Psoas muscle (tissue), 8 donors: ENCODE data around the gene CRMP1. TPM values are rescaled to one million over a fixed set of nuclear protein-coding genes. Genes with fewer than 3 reads are reported as not detected.

Experiments used
- ATAC-seq, 4 donors: fragments of 200-7000 bp; cut with Tn5 transposase; one replicate each; pipeline ENCODE4 v1.9.1; 2020; ENCODE audit warnings: moderate library complexity in 3 of 4, mild to moderate bottlenecking in 2 of 4
- DNase-seq, 2 donors: peaks; one replicate each; pipeline ENCODE4 v3.0.0-alpha.2; 2020
- H3K27ac ChIP-seq: fragments of 200-600 bp; one replicate; pipeline ENCODE4 v1.8.0; 2022
- H3K27me3 ChIP-seq, 3 donors: fragments of 200-600 bp in 1 of 3; one replicate each; pipeline versions ENCODE4 v1.6.1 to v1.8.0; 2013 to 2022; ENCODE audit warnings: low read length in 2 of 3, mild to moderate bottlenecking in 2 of 3, moderate library complexity in 1 of 3; ENCODE audit not compliant: insufficient read depth in 3 of 3
- H3K36me3 ChIP-seq, 2 donors: fragments of 200-600 bp in 1 of 2; one replicate each; pipeline versions ENCODE4 v1.6.1 to v1.8.0; 2013 to 2022; ENCODE audit warnings: low read depth in 1 of 2, mild to moderate bottlenecking in 1 of 2, moderate library complexity in 1 of 2; ENCODE audit not compliant: insufficient read depth in 1 of 2
- H3K4me1 ChIP-seq: fragments of 200-600 bp; one replicate; pipeline ENCODE4 v1.8.0; 2022
- H3K4me3 ChIP-seq: fragments of 200-600 bp; one replicate; pipeline ENCODE4 v1.8.0; 2022; ENCODE audit warnings: mild to moderate bottlenecking
- H3K9me3 ChIP-seq: fragments of 200-600 bp; one replicate; pipeline ENCODE4 v1.8.0; 2022
- CTCF ChIP-seq: fragments of 200-600 bp; IDR thresholded peaks from one replicate; pipeline ENCODE4 v1.8.0; 2022; ENCODE audit warnings: antibody characterized with exemption
- WGBS, 3 donors: extraction: QIAGEN DNeasy Blood & Tissue Kit; methylation state at CpG; one replicate each; pipeline versions ENCODE4 v1.1.6 to v1.1.7; 2013; 5-methylcytosine and 5-hydroxymethylcytosine counted together
- intact Hi-C, 2 donors: fragments of 100-400 bp; cut with DNase I; formaldehyde crosslinking; loops; one replicate each; pipeline versions ENCODE4 v1.11.0 to v1.14.2; 2022
- polyA plus RNA-seq, 3 donors: library from polyadenylated mRNA; stranded (reverse); fragments of 200-250 nt; gene quantifications; one replicate each; pipeline ENCODE4 v1.2.3, GENCODE V29; 2013
- total RNA-seq, 4 donors: library from RNA; stranded (reverse); fragmentation: NEBNext Ultra II Directional in 2 of 4; extraction: Animal tissue kit (Norgen Biotek cat#: 25700) in 2 of 4; gene quantifications; one replicate each; pipeline versions ENCODE4 v1.2.1 to v1.2.4, GENCODE V29; 2021 to 2023
- donor health status: healthy with polysubstance abuse.
- donor health status: DM: no; HTN: no; CAD: no; lungs with moderate emphysema.
- donor health status: Bipolar disorder and iron deficiency.
- donor health status: healthy.
- donor health status: DM: yes; HTN: yes; CAD: no.
- donor health status: DM: no; HTN: no; CAD: no.
- donor health status: DM: no; HTN: no; CAD: no.
- donor health status: DM: yes; HTN: yes; CAD: no.

CRMP1 gene
- total and polyA plus RNA-seq, 7 donors = 0.10 to 0.89 (median 0.39) TPM

GRCh38 chr4:5800496-5800895, 92.4 kb downstream of the CRMP1 start:
- no peaks in the 10 kb centered on the region for H3K4me1 ChIP-seq
- no peak for TF ChIP-seq CTCF
- peaks cover 0 to 7% of the 10 kb centered on the region in 2 donors for H3K36me3 ChIP-seq
- DNase-seq (no peak), ATAC-seq (no peak)
- intact Hi-C loops = no loop called here
- no peaks in the 10 kb centered on the region for H3K9me3 ChIP-seq
- no peak overlapping the region for H3K4me3 ChIP-seq
- no peak overlapping the region for H3K27ac ChIP-seq
- no peaks in the 10 kb centered on the region for H3K27me3 ChIP-seq
- WGBS, 3 donors = 86 to 89% (median 88%) methylated on average over 8 to 10 of the region's 10 CpGs

DNA sequence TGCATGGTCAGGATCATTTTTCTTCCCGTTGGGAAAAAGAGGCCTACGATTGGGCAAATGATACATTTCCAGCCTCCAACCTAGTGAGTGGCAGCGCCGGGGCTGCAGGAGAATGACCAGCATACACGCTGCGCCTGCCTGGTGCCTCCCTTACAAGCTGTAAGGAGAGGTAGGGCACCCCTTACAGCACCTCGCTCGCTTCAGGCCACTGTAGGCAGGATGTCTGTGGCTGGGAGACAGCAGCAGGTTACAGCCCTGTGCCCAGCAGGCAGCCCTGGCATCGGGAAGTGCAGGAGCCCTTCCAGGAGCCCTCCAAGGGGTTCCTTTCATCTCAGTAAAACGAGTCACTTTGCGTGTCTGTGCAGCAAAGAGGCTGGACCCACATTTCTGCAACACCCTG, 93.5 kb downstream of the CRMP1 start:
- Histone ChIP-seq H3K27ac (no peak overlapping the region), H3K36me3 (peaks cover 0 to 8% of the 10 kb centered on the region in 2 donors), H3K9me3 (no peaks in the 10 kb centered on the region), H3K4me3 (no peak overlapping the region), H3K27me3 (no peaks in the 10 kb centered on the region), H3K4me1 (no peaks in the 10 kb centered on the region)
- intact Hi-C loops = no loop called here
- DNase-seq (no peak), ATAC-seq (no peak)
- 86 to 89% (median 89%) methylated on average over 11 of the region's 11 CpGs for WGBS, 3 donors
- TF ChIP-seq CTCF = no peak

- intact Hi-C loops = no loop called here
- ATAC-seq (no peak), DNase-seq (no peak)
- H3K4me3 ChIP-seq = no peak overlapping the region
- no peak overlapping the region for H3K27ac ChIP-seq
- H3K27me3 ChIP-seq = no peaks in the 10 kb centered on the region
- 93 to 94% (median 94%) methylated on average over 11 of the region's 11 CpGs for WGBS, 3 donors
- no peaks in the 10 kb centered on the region for H3K4me1 ChIP-seq
- no peak for TF ChIP-seq CTCF
- H3K9me3 ChIP-seq = no peaks in the 10 kb centered on the region
- peaks cover 0 to 8% of the 10 kb centered on the region in 2 donors for H3K36me3 ChIP-seq
These were observed 93.9 kb downstream of the CRMP1 start for GRCh38 chr4:5798946-5799345.

- no peaks in the 10 kb centered on the region for H3K27me3 ChIP-seq
- peaks cover 0 to 8% of the 10 kb centered on the region in 2 donors for H3K36me3 ChIP-seq
- ATAC-seq (no peak), DNase-seq (peak in 1 of 2 donors; percentile 66)
- no peak for TF ChIP-seq CTCF
- intact Hi-C loops = no loop called here
- H3K4me1 ChIP-seq = no peaks in the 10 kb centered on the region
- no peak overlapping the region for H3K27ac ChIP-seq
- 60 to 73% (median 65%) methylated on average over 11 of the region's 11 CpGs for WGBS, 3 donors
- H3K9me3 ChIP-seq = no peaks in the 10 kb centered on the region
- no peak overlapping the region for H3K4me3 ChIP-seq
These were observed 94.4 kb downstream of the CRMP1 start for GRCh38 chr4:5798462-5798861.

GRCh38 chr4:5797866-5798265, 95.0 kb downstream of the CRMP1 start:
- no peak for ATAC-seq
- Histone ChIP-seq H3K27ac (no peak overlapping the region), H3K36me3 (peaks cover 0 to 8% of the 10 kb centered on the region in 2 donors), H3K9me3 (no peaks in the 10 kb centered on the region), H3K4me3 (no peak overlapping the region), H3K27me3 (no peaks in the 10 kb centered on the region), H3K4me1 (no peaks in the 10 kb centered on the region)
- no peak for DNase-seq
- intact Hi-C loops = no loop called here
- 93 to 96% (median 95%) methylated on average over 6 of the region's 6 CpGs for WGBS, 3 donors
- TF ChIP-seq CTCF = no peak
